H1 (cell line): ENCODE measurements around the gene PCCA. TPM values are rescaled to one million over a fixed set of nuclear protein-coding genes. Genes with fewer than 3 reads are reported as not detected.

Experiments used
- BRCA1 ChIP-seq: IDR thresholded peaks from 2 replicates; pipeline ENCODE4 v1.6.1; 2012; ENCODE audit warnings: low read depth, low read length, improper control_type of control experiment
- MAFK ChIP-seq: IDR thresholded peaks from 2 replicates; pipeline ENCODE4 v1.6.1; 2012; ENCODE audit warnings: low read depth, mild to moderate bottlenecking, improper control_type of control experiment, low read length
- SAP30 ChIP-seq: fragments of 300-600 bp; sonication (generic); IDR thresholded peaks from 2 replicates; pipeline ENCODE4 v1.7.1; 2012; ENCODE audit warnings: low read length, moderate library complexity, mild to moderate bottlenecking, inconsistent platforms; ENCODE audit not compliant: insufficient read depth, insufficient replicate concordance
- SIN3A ChIP-seq, 2 experiments: IDR thresholded peaks in 1 of 2; conservative IDR thresholded peaks in 1 of 2; 2 replicates each; pipeline ENCODE4 v1.6.1; 2011 to 2012; ENCODE audit warnings: low read length in 2 of 2, improper control_type of control experiment in 1 of 2, low read depth in 1 of 2, mild to moderate bottlenecking in 1 of 2
- polyA plus RNA-seq, 7 experiments: library from polyadenylated mRNA; depleted of rRNA in 3 of 7; stranded (reverse) in 5 of 7; unstranded in 2 of 7; fragments of >200 nt in 5 of 7; fragments of 200-250 nt in 2 of 7; gene quantifications; 1 replicate in 5 of 7; 2 replicates in 1 of 7; 4 replicates in 1 of 7; pipeline versions ENCODE4 v1.2.1 to v1.2.3, GENCODE V29; 2011 to 2013; ENCODE audit warnings: missing spikeins in 2 of 7, mixed read lengths in 2 of 7
- total RNA-seq: library from RNA; stranded (reverse); fragmentation: NEBNext Ultra II Directional; extraction: Animal tissue kit (Norgen Biotek cat#: 25700); gene quantifications from 2 replicates; pipeline ENCODE4 v1.2.1, GENCODE V29; 2021

The PCCA gene
- total and polyA plus RNA-seq, 2 of the 8 experiments (the other 6 are each of a cell fraction or from before 2014, with no cell fraction given) = 18.4 to 49.8 TPM

- TF ChIP-seq SAP30 = no peak
- TF ChIP-seq BRCA1 = no peak
- TF ChIP-seq SIN3A (conservative IDR thresholded peaks at IDR 0.05 in 1 of 2, IDR thresholded peaks at IDR 0.05 in 1 of 2; ENCODE audit: low read depth in 1 of 2, low read length in 2 of 2) = no peak
- peak; percentile 35; the same call in 1 of the 2 replicates for TF ChIP-seq MAFK
- TF ChIP-seq, all 59 proteins: peak for 2
Observed at GRCh38 chr13:100518394-100519062, 429.6 kb downstream of the PCCA start (continued).
